Calu3 (cell line): ENCODE data around the gene FCGBP. TPM values are rescaled to one million over a fixed set of nuclear protein-coding genes. Genes with fewer than 3 reads are reported as not detected.
A peak's percentile ranks its signal among the peaks of the same experiment; 100 is the strongest.

ENCODE experiments used
- BruUV-seq: library from RNA; stranded (reverse); fragments of 400-500 nt; replicated peaks from 2 replicates; lab custom pipeline; 2021; lab: Mats Ljungman, UMichigan
- CTCF ChIA-PET: fragments of 300-600 bp; sonication (Branson Sonifier 250); formaldehyde crosslinking; loops from one replicate; lab custom pipeline; 2022; ENCODE audit warnings: antibody characterized with exemption; lab: Charles Lee
- DNase-seq: peaks from one replicate; pipeline ENCODE4 v3.0.0; 2022
- H3K27ac Mint-ChIP-seq: one replicate; pipeline ENCODE4 v1.8.0; 2022; ENCODE audit warnings: mixed read lengths; ENCODE audit not compliant: unreplicated experiment
- H3K27me3 Mint-ChIP-seq: one replicate; pipeline ENCODE4 v1.8.0; 2022; ENCODE audit warnings: mixed read lengths; ENCODE audit not compliant: unreplicated experiment
- H3K36me3 Mint-ChIP-seq: one replicate; pipeline ENCODE4 v1.8.0; 2022; ENCODE audit warnings: mild to moderate bottlenecking, moderate library complexity, mixed read lengths; ENCODE audit not compliant: insufficient read depth, unreplicated experiment
- H3K4me1 Mint-ChIP-seq: one replicate; pipeline ENCODE4 v1.8.0; 2022; ENCODE audit warnings: mild to moderate bottlenecking, low read depth, mixed read lengths; ENCODE audit not compliant: unreplicated experiment
- H3K4me3 Mint-ChIP-seq: one replicate; pipeline ENCODE4 v1.8.0; 2022; ENCODE audit warnings: mild to moderate bottlenecking, low read depth, moderate library complexity, mixed read lengths; ENCODE audit not compliant: unreplicated experiment
- H3K9me3 Mint-ChIP-seq: one replicate; pipeline ENCODE4 v1.8.0; 2022; ENCODE audit warnings: low read depth, mixed read lengths; ENCODE audit not compliant: unreplicated experiment
- intact Hi-C: fragments of 100-400 bp; cut with micrococcal nuclease; formaldehyde crosslinking; loops from one replicate; pipeline ENCODE4 v1.10.0; 2022; ENCODE audit not compliant: unreplicated experiment
- total RNA-seq: library from RNA; stranded (reverse); gene quantifications from 2 replicates; pipeline ENCODE4 v1.2.3, GENCODE V29; 2022
- TF ChIP-seq, protein P1 (sequence below): fragments of 200-600 bp; IDR thresholded peaks from one replicate; pipeline ENCODE4 v1.8.0; 2022; ENCODE audit warnings: antibody characterized with exemption; ENCODE audit not compliant: unreplicated experiment

The FCGBP gene
- total RNA-seq, 1 experiment from 2014 or later = 3.7 TPM

- no peaks in the 10 kb centered on the region for H3K27me3 Mint-ChIP-seq
- peak overlapping the region; percentile 87 for H3K27ac Mint-ChIP-seq
- intact Hi-C loops = no loop called here
- TF ChIP-seq, protein P1, sequence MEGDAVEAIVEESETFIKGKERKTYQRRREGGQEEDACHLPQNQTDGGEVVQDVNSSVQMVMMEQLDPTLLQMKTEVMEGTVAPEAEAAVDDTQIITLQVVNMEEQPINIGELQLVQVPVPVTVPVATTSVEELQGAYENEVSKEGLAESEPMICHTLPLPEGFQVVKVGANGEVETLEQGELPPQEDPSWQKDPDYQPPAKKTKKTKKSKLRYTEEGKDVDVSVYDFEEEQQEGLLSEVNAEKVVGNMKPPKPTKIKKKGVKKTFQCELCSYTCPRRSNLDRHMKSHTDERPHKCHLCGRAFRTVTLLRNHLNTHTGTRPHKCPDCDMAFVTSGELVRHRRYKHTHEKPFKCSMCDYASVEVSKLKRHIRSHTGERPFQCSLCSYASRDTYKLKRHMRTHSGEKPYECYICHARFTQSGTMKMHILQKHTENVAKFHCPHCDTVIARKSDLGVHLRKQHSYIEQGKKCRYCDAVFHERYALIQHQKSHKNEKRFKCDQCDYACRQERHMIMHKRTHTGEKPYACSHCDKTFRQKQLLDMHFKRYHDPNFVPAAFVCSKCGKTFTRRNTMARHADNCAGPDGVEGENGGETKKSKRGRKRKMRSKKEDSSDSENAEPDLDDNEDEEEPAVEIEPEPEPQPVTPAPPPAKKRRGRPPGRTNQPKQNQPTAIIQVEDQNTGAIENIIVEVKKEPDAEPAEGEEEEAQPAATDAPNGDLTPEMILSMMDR = no peak
- no peaks in the 10 kb centered on the region for H3K9me3 Mint-ChIP-seq
- DNase-seq = no peak
- H3K4me3 Mint-ChIP-seq = peak overlapping the region; percentile 99
- CTCF ChIA-PET = interaction anchor here (0.5 to 2.5 kb wide), 12 partner anchors 8 to 1705 kb away, joined by 3 to 34 read pairs (median 10); partner anchors contain the start of genes FBL and ZNF546
- H3K4me1 Mint-ChIP-seq = peaks cover 39% of the 10 kb centered on the region
- H3K36me3 Mint-ChIP-seq = peaks cover 54% of the 10 kb centered on the region
- BruUV-seq = no TSS peak
These were observed 34.8 kb upstream of the FCGBP start for GRCh38 chr19:39969266-39969665.

GRCh38 chr19:39968789-39969188, 34.4 kb upstream of the FCGBP start:
- Mint-ChIP-seq H3K4me3 (peak overlapping the region; percentile 99), H3K36me3 (peaks cover 52% of the 10 kb centered on the region), H3K9me3 (no peaks in the 10 kb centered on the region), H3K27me3 (no peaks in the 10 kb centered on the region), H3K4me1 (peaks cover 39% of the 10 kb centered on the region), H3K27ac (peak overlapping the region; percentile 87)
- no TSS peak for BruUV-seq
- CTCF ChIA-PET = no interaction called here
- TF ChIP-seq, protein P1 = no peak
- intact Hi-C loops = no loop called here
- DNase-seq = no peak

GRCh38 chr19:39967561-39967960, 33.1 kb upstream of the FCGBP start:
- no peaks in the 10 kb centered on the region for H3K27me3 Mint-ChIP-seq
- CTCF ChIA-PET = interaction anchor here (0.6 kb wide), 1 partner anchor 390 kb away, joined by 3 read pairs; no protein-coding TSS in a partner anchor
- H3K27ac Mint-ChIP-seq = no peak overlapping the region
- TF ChIP-seq, protein P1 = no peak
- H3K4me3 Mint-ChIP-seq = no peak overlapping the region
- no peaks in the 10 kb centered on the region for H3K9me3 Mint-ChIP-seq
- H3K4me1 Mint-ChIP-seq = peaks cover 39% of the 10 kb centered on the region
- intact Hi-C loops = no loop called here
- H3K36me3 Mint-ChIP-seq = peaks cover 42% of the 10 kb centered on the region
- no peak for DNase-seq
- no TSS peak for BruUV-seq

DNA sequence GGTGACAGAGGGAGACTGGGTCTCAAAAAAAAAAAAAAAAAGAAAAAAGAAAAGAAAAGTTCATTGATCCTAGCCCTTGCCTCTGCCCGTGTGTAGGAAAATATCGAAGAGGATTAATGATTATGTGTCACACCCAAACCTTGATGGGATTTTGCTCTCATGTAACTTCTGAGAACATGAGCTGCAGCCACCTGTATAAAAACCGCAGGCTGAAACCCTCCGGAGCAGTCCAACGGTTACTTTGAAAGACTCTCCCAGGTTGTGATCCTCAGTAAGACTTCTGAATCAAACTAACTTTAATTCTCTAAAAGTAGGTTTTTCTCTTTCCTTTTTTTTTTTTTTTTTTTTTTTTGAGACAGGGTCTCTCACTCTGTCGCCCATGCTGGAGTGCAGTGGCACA, 32.2 kb upstream of the FCGBP start:
- TF ChIP-seq, protein P1 = no peak
- DNase-seq = no peak
- Mint-ChIP-seq H3K4me3 (no peak overlapping the region), H3K27ac (no peak overlapping the region), H3K4me1 (peaks cover 32% of the 10 kb centered on the region), H3K9me3 (no peaks in the 10 kb centered on the region), H3K36me3 (peaks cover 32% of the 10 kb centered on the region), H3K27me3 (no peaks in the 10 kb centered on the region)
- intact Hi-C loops = no loop called here
- BruUV-seq = no TSS peak
- CTCF ChIA-PET = interaction anchor here (0.6 to 1.1 kb wide), 3 partner anchors 22 to 518 kb away, joined by 3 read pairs; no protein-coding TSS in a partner anchor
